ENCODE results near the gene TMEM41A.

DNA sequence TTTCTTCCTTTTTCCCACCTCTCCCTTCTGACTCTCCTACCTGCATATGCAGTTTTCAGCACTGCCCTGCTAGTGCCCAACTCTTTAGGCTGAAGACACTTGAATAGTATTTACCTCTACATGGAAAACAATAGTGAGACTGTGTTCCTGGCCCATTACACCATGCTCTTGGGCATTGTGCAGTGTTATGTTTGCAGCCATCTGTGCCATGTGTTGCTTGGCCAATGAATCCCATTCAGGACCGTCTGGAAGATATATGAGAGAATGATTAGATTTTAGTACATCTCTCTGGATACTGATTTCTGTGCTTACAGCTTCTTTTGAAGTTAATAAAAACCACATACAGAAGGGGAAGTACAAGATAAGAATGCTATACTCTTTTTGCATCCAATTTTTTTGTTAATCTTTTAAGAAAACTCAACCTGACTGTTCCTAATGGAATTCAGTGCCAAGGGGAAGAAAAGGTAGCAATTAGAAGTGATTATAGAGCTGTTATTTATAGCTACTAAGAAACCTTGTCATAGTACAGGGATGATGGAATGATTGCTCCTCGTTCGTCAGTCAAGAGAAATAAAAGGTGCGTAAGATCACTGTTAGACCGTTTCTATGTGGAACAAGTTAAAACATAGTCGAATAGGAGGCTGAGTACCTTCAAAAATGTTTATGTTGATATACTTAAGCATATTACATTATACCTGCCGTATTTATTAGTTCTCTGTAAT, 58.9 kb downstream of the TMEM41A start:
- TF ChIP-seq, protein P1, sequence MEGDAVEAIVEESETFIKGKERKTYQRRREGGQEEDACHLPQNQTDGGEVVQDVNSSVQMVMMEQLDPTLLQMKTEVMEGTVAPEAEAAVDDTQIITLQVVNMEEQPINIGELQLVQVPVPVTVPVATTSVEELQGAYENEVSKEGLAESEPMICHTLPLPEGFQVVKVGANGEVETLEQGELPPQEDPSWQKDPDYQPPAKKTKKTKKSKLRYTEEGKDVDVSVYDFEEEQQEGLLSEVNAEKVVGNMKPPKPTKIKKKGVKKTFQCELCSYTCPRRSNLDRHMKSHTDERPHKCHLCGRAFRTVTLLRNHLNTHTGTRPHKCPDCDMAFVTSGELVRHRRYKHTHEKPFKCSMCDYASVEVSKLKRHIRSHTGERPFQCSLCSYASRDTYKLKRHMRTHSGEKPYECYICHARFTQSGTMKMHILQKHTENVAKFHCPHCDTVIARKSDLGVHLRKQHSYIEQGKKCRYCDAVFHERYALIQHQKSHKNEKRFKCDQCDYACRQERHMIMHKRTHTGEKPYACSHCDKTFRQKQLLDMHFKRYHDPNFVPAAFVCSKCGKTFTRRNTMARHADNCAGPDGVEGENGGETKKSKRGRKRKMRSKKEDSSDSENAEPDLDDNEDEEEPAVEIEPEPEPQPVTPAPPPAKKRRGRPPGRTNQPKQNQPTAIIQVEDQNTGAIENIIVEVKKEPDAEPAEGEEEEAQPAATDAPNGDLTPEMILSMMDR (IDR thresholded peaks at IDR 0.05; ENCODE audit: poor library complexity, severe bottlenecking) = no peak
- TF ChIP-seq SMC3 (conservative IDR thresholded peaks at IDR 0.05; ENCODE audit: poor library complexity) = no peak
- TF ChIP-seq, protein P2, sequence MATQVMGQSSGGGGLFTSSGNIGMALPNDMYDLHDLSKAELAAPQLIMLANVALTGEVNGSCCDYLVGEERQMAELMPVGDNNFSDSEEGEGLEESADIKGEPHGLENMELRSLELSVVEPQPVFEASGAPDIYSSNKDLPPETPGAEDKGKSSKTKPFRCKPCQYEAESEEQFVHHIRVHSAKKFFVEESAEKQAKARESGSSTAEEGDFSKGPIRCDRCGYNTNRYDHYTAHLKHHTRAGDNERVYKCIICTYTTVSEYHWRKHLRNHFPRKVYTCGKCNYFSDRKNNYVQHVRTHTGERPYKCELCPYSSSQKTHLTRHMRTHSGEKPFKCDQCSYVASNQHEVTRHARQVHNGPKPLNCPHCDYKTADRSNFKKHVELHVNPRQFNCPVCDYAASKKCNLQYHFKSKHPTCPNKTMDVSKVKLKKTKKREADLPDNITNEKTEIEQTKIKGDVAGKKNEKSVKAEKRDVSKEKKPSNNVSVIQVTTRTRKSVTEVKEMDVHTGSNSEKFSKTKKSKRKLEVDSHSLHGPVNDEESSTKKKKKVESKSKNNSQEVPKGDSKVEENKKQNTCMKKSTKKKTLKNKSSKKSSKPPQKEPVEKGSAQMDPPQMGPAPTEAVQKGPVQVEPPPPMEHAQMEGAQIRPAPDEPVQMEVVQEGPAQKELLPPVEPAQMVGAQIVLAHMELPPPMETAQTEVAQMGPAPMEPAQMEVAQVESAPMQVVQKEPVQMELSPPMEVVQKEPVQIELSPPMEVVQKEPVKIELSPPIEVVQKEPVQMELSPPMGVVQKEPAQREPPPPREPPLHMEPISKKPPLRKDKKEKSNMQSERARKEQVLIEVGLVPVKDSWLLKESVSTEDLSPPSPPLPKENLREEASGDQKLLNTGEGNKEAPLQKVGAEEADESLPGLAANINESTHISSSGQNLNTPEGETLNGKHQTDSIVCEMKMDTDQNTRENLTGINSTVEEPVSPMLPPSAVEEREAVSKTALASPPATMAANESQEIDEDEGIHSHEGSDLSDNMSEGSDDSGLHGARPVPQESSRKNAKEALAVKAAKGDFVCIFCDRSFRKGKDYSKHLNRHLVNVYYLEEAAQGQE (IDR thresholded peaks at IDR 0.05; ENCODE audit: borderline replicate concordance) = no peak
- peak; percentile 71 for TF ChIP-seq POLR2AphosphoS5 (IDR thresholded peaks at IDR 0.05)
- peak; percentile 60 for TF ChIP-seq EP300 (conservative IDR thresholded peaks at IDR 0.05; ENCODE audit: poor library complexity, severe bottlenecking)
- TF ChIP-seq TAF1 (IDR thresholded peaks at IDR 0.05; ENCODE audit: low read depth) = no peak
- TF ChIP-seq RAD21 (conservative IDR thresholded peaks at IDR 0.05) = no peak
- TF ChIP-seq EZH2 (IDR thresholded peaks at IDR 0.05; ENCODE audit: borderline replicate concordance, insufficient read depth, low read length, poor library complexity, severe bottlenecking) = no peak
- no peak for TF ChIP-seq MXI1 (conservative IDR thresholded peaks at IDR 0.05; ENCODE audit: poor library complexity, severe bottlenecking)
